NCI-H1694 treated with DMSO at 0.1 percent for 48 hours (cell line): ENCODE results near the gene PTPRCAP.

Experiments
- DNase-seq: peaks from one replicate; lab custom pipeline; 2025; lab: John Stamatoyannopoulos, UW

The PTPRCAP gene

GRCh38 chr11:67396259-67396581 lies 41.3 kb downstream of the PTPRCAP start:
- DNase-seq, result no peak

GRCh38 chr11:67395555-67396258 lies 41.8 kb downstream of the PTPRCAP start:
- no peak for DNase-seq

GRCh38 chr11:67393990-67394389 lies 43.5 kb downstream of the PTPRCAP start:
- no peak for DNase-seq

- DNase-seq, result no peak
Observed at GRCh38 chr11:67393437-67393836, 44.0 kb downstream of the PTPRCAP start.

- no peak for DNase-seq
Observed at GRCh38 chr11:67392183-67392715, 45.2 kb downstream of the PTPRCAP start.

GRCh38 chr11:67391304-67392182 lies 45.9 kb downstream of the PTPRCAP start, which contains the start of gene RAD9A:
Gene RAD9A, plus strand, starts transcription at chr11:67391986. Its CDS starts 59 bp downstream, at chr11:67392045.
- peak; percentile 65 for DNase-seq

- no peak for DNase-seq
Observed at GRCh38 chr11:67390947-67391303, 46.6 kb downstream of the PTPRCAP start.

GRCh38 chr11:67389477-67389876 lies 48.0 kb downstream of the PTPRCAP start:
- DNase-seq, result no peak

- DNase-seq, result no peak
Observed at GRCh38 chr11:67387518-67387917, 50.0 kb downstream of the PTPRCAP start.

GRCh38 chr11:67387069-67387468 lies 50.4 kb downstream of the PTPRCAP start:
- no peak for DNase-seq
